Anterior cingulate cortex (tissue), 58 donors: Measurements from ENCODE around the gene TRIB2.
A peak's percentile ranks its signal among the peaks of the same experiment; 100 is the strongest.

Source experiments
- DNase-seq, 58 donors: peaks; one replicate each; lab custom pipeline; 2025; lab: John Stamatoyannopoulos, UW

The TRIB2 gene

DNA sequence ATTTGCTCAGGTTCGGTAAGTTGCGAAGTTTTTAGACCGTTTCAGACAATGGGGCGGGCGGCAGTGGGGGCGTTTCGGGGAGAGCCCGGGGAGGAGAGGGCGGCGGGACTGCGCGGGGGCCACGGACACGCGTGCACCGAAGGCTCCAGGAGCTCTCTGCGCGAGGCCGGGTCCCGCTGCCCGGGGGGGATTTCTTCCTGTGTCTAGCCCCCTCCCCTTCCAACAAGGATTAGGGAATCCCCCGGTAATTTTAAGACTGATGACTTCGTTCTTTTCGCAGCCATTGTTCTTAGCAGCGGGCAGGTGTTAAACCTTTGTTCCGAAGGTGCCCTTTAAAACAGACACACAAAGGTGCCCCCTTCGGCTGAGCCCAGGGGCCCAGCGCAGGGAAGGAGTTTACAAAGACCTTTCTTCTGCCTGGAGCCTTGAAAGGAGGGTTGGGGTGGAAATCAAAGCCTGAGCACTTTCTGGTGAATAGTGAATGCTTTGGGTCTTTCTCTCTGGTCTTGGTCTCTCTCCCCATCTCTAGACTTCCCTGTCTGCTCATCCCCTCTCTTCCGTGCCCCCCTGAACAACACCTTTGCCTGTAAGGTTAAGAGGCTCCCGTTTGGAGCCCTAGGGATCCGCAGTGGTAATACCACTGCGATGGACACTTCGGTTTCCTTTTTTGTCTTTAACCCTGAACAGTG is 2.1 kb downstream of the TRIB2 start:
- peak in 1 of 58 donors; percentile 34 for DNase-seq

DNA sequence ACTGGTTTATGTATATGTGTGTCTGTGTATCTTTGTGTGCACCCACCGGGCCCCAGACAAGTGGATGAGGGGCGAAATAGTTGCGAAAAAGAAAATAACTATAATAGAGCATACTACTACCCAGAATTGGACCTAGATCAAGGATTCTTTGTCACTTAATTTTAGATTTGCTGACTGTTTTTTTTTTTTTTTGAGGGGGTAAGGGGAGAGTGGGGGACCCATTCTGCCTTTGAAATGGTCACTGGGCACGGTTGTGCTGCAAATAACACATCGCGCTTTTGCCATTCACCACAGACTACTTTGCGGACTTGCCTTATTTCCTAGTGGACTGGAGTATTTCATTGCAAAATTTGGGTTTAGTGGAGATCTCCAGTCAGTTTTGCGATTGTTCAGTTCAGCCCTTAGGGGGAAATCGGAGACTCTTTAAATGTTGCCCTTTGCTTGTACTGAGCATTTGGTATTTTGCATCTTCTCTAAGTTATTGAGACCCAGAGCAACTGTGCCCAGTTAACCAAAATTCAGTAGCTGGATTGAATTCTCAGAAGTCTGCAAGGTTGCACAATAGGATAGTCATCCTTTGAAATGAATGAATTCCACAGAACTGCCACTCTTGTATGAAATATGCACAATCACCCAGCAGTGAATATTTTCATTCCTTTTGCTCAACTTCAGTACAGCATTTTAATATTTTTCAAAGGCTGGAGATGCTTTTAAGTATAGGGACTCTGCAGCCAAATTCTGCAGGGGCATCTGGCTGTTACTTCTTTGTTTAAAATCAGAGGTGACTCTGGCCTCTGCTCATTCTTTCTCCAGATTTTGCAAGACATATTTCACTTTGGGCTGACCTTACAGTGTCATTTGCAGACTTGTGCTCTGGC is 2.9 kb downstream of the TRIB2 start:
- no peak for DNase-seq

DNA sequence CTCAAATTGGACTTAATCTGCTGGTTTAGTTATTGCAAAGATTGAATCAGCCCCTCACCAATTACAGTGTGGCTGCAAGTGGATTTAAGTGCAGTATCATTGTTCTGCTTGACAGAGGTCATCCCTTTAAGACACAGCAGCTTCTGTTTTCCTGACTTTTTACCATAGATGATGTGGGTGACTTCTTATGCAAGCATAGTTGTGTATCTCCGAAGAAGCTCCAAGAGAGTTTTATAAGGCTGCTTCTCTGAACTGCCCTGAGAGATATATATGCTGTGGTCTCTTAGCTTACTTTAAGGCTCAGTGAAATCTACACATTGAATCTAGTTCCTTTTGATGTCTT is 3.5 kb downstream of the TRIB2 start:
- no peak for DNase-seq

DNA sequence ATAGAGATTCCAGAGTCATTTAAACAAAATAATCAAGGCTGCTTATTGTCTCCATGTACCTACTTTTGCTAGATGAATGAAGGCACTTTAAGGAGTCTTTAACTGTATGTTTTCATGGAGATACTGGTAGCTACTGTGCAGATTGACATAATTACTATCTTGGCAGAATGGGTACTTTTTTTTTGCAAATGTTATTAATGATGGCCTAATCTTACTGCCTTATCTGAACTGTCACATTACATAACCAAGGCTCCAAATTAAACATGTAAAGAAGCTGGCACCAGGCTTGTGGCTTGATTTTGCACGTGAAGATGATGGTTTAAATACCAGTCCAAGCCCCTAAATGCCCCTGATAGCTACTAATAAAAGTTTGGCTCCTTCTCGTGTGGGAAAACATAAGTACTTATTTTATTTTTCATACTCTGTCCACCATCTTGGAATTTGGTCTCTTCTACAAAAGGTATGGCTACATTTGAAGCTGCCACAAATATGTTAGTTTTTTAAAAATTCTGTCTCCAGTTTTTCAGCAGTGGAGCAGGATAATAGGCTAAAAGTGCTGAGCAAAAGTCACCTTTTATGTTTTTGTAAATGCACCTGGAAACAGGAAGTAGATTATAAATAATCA is 4.1 kb downstream of the TRIB2 start:
- no peak for DNase-seq

DNA sequence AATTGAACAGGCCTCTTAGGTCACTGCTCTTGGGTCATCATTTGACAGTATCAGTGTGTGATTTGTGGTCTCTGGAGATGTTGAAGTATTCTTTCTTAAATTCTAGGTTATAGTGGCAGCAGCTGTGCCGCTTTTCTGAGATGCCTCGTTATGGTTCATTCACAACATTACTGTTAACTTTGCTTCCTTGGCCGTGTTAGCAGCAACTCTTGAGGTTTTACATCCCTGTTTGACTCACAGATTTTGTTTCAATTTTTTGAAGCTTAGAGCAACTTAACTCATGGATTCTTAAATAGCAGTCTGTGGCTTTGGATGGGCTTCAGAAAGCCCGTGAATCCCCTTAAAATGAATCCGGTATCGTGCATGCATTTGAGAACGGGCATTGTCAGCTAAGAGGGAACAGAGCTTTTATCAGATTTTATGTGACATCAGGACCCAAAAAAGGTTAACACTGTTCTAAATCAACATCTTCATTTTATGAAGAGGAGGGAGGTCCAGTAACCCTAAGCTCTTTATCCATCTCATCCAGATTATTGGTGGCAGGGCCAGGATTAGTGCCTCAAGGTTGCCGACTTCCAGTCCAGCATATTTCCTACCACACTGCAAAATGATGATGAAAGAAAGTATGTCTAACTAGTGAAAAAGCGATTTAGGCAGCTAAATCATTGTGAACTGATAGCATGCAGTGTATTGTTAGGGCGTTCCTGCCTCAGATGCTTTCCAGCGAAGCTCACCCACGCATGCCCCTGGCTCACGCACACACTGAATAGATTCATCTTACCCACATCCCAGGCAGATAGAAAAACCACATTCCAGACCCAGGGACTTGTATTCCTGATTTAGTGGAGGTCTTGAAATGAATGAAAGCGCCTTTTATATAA is 5.1 kb downstream of the TRIB2 start:
- peak in 9 of 58 donors; percentile 14 to 51 (median 27) for DNase-seq

DNA sequence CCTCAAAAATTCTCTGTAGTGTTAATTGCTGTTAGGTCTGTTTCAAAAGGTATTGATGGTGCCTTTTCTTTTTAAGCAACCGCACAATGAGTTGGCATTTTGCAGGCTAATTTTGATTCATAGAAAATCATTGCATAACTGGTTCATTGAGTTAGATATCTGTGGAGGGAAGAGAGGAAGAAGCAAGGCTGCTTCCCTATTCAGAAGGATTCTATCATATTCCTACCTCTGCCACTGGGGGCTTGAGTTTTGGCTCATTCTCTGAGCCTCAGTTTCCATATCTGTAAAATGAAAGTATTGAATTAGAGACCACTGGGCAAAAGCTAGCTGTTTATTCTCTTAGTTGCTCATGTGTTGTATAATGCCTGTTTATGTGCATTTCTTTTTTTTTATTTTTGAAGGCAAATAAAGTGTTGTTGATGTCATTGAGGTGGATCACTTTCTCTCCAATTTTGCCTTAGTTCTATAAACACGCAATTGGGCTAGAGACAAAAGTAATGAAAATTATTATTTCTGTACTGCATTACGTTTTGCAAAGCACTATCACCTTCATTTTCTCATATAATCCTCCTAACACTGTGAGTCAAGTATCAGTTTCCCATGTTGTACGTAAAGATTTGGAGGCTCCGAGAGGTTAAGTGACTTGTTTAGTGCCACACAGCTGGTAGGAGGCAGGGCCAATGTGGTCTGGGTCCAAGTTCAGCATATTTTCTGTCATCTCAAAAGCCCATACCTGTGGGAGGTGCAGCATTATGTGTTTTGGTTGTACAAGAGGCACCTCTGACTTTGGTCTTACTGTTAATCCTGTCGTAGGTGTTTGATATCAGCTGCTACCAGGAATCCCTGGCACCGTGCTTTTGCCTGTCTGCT is 5.9 kb downstream of the TRIB2 start:
- DNase-seq, result no peak

DNA sequence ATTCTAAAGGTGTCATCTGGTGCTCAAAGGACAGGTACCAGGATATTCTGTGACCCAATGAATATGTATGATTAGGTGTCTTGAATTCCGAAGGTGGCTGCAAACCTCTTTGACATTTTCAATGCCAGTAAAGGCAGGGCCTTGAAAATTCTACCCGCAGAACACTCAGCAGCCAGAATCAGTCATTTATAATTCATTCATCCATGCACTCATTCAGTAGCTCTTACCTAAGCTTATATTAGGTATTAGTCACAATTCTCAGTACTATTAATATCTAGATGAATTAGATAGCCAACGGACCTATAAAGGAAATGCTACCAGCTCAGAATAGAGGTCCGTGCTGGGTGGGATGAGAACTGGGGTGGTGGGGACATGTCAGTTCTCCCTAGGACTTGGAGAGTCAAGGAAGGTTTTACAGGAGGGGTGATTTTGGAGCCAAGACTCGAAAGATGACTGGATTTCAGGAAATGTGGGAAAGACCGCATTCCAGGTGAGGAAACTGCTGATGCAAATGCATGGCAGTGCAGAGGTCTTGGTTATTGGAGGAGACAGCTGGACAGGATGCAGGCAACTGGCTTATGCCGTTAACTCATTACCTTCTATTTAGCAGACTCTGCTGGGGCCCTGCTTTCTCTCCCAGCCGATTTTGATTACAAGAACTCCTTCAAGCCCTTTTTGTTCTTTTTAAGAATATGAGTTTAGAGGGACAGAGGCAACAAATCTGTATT is 7.2 kb downstream of the TRIB2 start:
- no peak for DNase-seq

DNA sequence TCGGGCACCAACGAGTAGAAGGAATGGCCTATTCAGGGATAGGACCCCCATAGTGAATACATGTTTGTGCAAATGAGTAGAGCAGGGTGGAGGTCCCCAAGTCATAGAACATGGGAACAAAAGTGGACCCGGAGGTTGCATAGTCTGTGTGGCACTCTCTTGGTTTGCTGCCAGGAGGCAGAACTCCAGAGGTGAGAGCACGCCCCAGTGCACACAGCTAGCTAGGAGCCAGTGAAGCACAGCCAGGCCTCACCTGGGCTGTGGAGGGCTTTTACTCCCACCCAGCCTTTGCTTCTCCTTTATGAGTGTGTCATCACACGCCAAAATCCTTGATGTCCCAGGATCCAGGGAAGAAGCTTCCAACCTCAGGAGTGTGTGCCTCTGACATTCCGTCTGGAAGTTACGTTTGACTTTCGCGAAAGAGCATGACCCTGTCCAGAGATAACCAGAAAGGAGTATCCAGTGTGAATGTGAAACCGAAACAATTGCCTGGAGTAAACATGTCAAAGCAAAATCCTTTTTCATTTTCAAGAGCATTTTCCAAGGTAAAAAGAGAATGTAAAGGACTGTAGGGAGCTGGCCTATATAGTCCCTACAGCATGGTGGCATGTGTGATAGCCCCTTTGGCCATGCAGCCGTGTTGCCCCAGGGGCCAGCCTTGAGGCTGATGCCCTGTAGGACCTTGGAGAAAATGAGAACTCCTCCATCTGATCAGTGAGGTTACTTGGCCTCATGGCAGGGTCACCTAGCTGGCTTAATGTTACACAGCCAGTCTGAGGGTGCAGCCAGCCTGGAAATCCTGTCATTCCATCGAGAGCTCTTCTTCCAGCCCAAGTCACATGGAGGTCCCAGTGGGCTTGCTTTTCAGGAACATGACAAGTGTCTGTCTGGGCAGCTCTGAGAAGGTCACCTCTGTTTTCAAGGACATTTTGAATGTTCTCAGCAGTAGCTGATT is 8.8 kb downstream of the TRIB2 start:
- DNase-seq, result no peak

DNA sequence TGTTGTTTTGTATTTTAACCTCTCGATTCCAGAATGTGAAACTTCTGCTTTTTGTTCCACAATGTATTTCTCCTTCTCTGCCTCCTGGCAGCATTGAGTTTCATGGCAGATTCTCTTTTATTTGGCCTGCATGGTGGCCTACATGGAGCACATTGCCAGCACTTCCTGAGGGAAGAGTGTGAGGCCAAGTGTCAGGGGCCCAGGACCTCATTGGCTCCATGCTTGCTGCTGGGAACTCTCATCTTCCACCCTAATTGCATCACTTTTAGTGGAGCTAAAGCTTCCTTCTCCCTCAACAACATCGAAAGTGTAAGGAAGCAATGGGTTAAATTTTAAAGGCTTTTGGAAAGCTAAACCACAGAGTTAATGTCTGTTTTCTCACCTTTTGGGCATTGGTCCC is 9.5 kb downstream of the TRIB2 start:
- no peak for DNase-seq

DNA sequence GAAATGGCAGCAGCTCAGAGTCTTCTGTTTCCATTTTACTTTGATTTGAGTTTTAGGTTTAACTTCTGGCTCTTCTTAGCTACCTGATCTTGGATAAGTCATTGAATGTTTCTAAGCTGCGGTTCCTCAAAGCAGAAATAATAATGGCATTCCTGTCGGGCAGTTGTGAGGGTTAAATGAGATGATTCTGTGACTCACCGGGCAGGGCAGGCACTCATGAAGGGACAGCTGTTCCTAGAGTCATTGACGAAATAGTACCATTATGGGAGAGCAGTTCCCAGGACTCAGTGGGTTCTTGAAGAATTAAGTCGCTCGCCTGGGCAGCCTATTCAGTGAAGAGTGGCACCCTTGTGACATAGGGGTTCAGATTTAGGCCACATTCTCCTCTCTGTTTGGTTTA is 10.3 kb downstream of the TRIB2 start:
- no peak for DNase-seq

DNA sequence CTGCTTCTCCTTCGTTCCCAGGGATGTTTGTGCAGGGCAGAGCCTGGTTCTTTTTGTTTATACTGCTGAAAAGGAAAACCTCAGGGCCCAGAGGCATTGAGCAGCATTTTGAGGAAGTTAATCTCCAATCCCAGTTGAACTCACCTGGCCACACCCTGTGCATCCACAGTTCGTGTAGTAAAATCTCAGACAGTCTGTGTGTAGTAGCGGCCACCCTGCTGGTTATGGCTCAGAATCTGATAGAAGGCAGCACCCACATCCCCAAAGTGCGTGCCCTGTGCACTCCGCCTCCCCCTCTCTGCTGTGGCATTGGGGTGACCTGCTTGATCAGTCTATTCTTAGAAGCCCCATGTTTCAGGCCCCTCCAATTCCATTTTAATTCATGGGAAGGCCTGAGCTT is 10.9 kb downstream of the TRIB2 start:
- DNase-seq, result no peak

DNA sequence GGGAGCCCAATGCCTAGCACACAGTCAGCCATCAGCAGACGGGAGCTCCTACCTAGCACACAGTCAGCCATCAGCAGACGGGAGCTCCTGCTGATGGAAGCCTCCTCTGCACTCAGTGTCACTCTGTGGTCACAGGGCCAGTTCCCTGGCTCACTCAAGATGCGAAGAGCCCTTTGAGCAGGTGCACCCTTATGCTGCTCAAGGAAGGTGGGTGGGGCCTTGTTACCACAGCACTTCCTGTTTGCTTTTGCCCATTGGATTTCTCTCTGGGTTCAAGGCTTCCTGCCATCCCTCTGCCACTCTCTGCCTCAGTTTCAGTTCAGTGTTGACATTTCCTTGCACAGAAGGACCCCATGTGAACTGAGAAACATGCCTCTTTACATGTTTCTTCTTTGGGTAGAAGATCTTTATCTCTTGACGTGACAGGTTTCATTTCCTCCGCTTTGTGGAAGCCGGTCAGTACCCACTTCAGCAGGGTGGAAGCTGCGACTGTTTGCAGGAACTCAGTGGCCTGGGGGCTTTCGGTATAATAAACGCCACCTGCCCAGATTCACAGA is 11.6 kb downstream of the TRIB2 start:
- no peak for DNase-seq

DNA sequence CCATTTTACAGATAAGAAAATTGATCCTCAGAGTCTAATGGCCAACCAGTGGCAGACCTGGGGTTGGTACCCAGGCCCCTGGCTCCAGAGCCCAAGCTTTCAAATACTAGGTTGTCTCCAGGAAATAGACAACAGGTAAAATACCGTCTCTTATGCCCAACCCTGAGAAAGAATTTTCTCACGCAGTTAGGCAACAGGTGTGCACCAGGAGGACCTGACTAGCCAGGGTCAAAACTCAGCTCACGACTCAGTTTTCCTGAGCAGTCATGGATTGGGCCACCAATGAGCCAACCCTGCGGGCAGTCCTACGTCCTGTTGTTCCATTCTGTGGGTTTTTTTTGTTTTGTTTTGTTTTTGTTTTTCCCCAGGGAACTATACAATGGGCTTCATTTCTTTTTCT is 13.5 kb downstream of the TRIB2 start:
- DNase-seq, result no peak

DNA sequence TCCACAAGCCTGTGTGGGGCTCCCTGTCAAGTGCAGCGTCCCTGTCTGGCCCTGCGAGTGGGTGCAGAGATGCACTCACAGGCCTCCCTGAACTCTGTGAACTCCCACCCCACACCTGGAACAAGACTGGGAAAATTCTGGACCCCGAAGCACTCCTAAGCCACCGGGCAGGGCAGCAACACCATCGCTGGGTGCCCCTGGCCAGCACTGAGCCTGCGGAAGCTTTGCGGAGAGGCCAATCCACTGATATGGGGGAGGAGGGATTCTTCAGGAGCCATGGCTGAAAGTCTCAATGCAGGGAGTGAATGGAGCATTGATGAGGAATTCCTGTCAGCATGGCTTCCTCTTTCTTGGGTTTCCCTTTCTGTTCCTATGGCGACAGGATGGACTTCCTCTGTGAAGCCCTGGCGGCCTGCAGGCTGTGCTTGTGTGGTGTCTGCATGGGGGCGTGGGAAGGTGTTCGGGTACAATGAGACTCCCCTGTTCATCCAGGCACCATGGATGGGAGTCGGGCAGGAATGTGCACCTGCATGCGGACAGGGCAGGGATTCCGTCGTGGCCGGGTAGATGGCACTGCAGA is 15.1 kb downstream of the TRIB2 start:
- no peak for DNase-seq

DNA sequence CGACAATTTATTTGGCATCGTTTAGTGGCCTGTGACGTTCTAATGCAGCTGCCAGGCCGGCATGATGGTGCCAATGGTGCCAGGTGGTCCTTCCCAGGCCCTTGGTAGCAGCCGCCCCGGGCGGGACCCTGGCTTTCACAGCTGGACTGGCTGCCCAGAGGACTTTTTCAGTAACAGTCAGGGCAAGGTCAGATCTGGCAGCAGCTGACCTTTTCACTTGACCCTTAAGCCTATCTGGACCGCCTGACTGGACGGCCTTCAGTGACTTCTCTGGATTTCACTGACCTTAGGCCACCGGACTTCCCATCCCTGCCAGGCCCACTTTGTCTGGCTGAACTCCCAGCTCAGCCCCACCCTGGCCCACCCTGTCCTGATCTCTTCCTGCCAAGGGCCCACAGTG is 15.9 kb downstream of the TRIB2 start:
- DNase-seq, result no peak

DNA sequence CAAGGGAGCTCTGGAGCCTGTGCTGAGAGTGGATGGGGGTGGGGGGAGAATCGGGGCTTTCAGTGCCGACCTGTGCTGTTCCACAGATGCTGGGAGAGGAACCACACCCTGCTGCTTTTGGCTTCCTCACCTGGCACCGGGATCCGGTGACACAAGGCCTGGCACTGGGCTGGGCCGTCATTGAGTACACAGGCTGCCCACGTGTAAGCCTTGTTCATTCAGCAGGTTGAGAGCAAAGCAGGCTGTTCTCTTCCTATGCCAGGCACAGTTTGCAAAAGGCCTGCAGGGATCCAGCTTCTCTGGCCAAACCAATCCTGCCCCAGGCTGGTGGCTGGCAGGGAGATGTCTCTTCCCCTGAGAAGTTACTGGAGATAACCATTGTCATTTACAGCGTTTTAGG is 17.1 kb downstream of the TRIB2 start:
- DNase-seq, result peak in 42 of 58 donors; percentile 15 to 86 (median 53)
